Activated B cell treated with CpG ODN at 0.5 μM for 24 hours (primary cell): ENCODE measurements around the gene MYZAP. TPM values are rescaled to one million over a fixed set of nuclear protein-coding genes. Genes with fewer than 3 reads are reported as not detected.

Experiments used
- ATAC-seq: fragments of 200-7000 bp; cut with Tn5 transposase; one replicate; pipeline ENCODE4 v1.10.0; 2021; ENCODE audit warnings: low read depth, mild to moderate bottlenecking, moderate library complexity
- CTCF ChIA-PET: fragments of 350-600 bp; sonication (Branson Sonifier 250); formaldehyde crosslinking; loops from one replicate; lab custom pipeline; 2021; ENCODE audit warnings: antibody characterized with exemption; lab: Charles Lee
- POLR2A ChIA-PET: fragments of 350-600 bp; sonication (Branson Sonifier 250); formaldehyde crosslinking; loops from one replicate; lab custom pipeline; 2021; ENCODE audit warnings: antibody characterized with exemption; lab: Charles Lee
- DNase-seq: peaks from one replicate; pipeline ENCODE4 v3.0.0; 2022
- H3K27ac Mint-ChIP-seq: one replicate; pipeline ENCODE4 v1.8.0; 2020; ENCODE audit warnings: mixed read lengths
- H3K27me3 Mint-ChIP-seq: one replicate; pipeline ENCODE4 v1.8.0; 2021; ENCODE audit warnings: mixed read lengths
- H3K36me3 Mint-ChIP-seq: one replicate; pipeline ENCODE4 v1.8.0; 2021; ENCODE audit warnings: low read depth, mixed read lengths
- H3K4me1 Mint-ChIP-seq: one replicate; pipeline ENCODE4 v1.8.0; 2021; ENCODE audit warnings: mixed read lengths
- H3K4me3 Mint-ChIP-seq: one replicate; pipeline ENCODE4 v1.8.0; 2020; ENCODE audit warnings: mild to moderate bottlenecking, mixed read lengths
- H3K9me3 Mint-ChIP-seq: one replicate; pipeline ENCODE4 v1.8.0; 2020; ENCODE audit warnings: mixed read lengths
- intact Hi-C: fragments of 100-400 bp; cut with micrococcal nuclease; formaldehyde crosslinking; loops from one replicate; pipeline ENCODE4 v1.15.1; 2024
- total RNA-seq: library from RNA; stranded (reverse); gene quantifications from 2 replicates; pipeline ENCODE4 v1.2.3, GENCODE V29; 2022
- TF ChIP-seq, protein P1 (sequence below): fragments of 200-600 bp; IDR thresholded peaks from one replicate; pipeline ENCODE4 v1.8.0; 2022; ENCODE audit warnings: antibody characterized with exemption, mild to moderate bottlenecking

MYZAP gene
- total RNA-seq, 1 donor from 2014 or later, result 1.00 TPM

DNA sequence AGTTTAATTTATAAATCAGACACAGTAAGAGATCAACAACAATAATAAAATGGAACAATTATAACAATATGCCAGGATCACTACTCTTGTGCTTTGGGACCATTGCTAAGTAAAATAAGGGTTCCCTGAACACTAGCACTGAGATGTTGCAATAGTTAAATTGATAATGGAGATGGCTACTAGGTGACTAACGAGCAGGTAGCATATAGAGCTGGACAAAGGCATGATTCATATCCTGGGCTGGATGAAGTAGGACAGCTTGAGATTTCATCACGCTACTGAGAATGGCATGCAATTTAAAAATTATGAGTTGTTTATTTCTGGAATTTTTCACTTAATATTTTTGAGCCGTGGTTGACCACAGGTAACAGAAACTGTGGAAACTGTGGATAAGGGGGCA lies 20.7 kb upstream of the MYZAP start:
- peaks cover 18% of the 10 kb centered on the region for H3K4me1 Mint-ChIP-seq
- H3K27me3 Mint-ChIP-seq, result no peaks in the 10 kb centered on the region
- H3K4me3 Mint-ChIP-seq, result no peak overlapping the region
- no peak overlapping the region for H3K27ac Mint-ChIP-seq
- ChIA-PET POLR2A (no interaction called here), CTCF (interaction anchor here (1.1 kb wide), 1 partner anchor 11 kb away, joined by 3 read pairs; no protein-coding TSS in a partner anchor)
- DNase-seq (no peak), ATAC-seq (no peak)
- no peaks in the 10 kb centered on the region for H3K9me3 Mint-ChIP-seq
- TF ChIP-seq, protein P1, sequence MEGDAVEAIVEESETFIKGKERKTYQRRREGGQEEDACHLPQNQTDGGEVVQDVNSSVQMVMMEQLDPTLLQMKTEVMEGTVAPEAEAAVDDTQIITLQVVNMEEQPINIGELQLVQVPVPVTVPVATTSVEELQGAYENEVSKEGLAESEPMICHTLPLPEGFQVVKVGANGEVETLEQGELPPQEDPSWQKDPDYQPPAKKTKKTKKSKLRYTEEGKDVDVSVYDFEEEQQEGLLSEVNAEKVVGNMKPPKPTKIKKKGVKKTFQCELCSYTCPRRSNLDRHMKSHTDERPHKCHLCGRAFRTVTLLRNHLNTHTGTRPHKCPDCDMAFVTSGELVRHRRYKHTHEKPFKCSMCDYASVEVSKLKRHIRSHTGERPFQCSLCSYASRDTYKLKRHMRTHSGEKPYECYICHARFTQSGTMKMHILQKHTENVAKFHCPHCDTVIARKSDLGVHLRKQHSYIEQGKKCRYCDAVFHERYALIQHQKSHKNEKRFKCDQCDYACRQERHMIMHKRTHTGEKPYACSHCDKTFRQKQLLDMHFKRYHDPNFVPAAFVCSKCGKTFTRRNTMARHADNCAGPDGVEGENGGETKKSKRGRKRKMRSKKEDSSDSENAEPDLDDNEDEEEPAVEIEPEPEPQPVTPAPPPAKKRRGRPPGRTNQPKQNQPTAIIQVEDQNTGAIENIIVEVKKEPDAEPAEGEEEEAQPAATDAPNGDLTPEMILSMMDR, result no peak
- H3K36me3 Mint-ChIP-seq, result no peaks in the 10 kb centered on the region
- intact Hi-C loops, result no loop called here

DNA sequence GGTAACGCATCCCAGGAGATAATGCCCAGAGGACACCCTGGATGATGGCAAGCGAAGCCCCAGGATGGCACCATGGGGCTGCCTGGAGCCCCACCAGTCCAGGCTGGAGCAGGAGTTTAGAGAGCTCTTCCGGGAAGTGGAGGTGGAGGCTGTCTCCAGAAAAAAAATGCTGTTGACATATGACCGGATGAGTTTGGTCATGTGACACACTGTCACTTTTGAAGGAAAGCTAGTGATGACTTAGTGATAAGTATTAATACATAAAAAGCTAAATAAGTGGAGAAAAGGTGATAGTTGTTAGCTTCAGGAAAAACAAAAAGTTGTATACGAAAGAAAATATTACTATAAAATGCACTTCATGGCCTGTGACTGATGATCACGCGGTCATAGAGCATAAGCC lies 20.0 kb upstream of the MYZAP start:
- Mint-ChIP-seq H3K9me3 (no peaks in the 10 kb centered on the region), H3K27ac (no peak overlapping the region), H3K27me3 (no peaks in the 10 kb centered on the region), H3K36me3 (no peaks in the 10 kb centered on the region), H3K4me3 (no peak overlapping the region), H3K4me1 (peaks cover 15% of the 10 kb centered on the region)
- ChIA-PET POLR2A (no interaction called here), CTCF (interaction anchor here (1.1 kb wide), 1 partner anchor 12 kb away, joined by 3 read pairs; no protein-coding TSS in a partner anchor)
- intact Hi-C loops, result no loop called here
- TF ChIP-seq, protein P1, result no peak
- ATAC-seq (no peak), DNase-seq (no peak)

DNA sequence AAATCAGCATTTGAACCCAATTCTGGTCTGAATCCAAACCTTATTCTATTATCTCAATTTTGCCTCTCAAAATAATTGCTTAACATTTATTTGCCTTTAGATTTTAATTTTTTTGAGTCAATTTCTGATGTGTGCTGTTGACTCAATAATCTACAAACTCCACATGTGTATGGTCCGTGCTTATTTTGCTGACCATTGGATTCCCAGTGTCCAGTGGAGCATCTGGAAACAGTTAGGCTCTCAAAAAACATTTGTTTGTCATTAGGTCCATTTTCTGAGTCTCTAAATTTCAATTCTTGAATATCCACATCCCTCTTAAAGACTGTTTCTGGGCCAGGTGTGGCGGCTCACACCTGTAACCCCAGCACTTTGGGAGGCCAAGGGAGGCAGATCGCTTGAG lies 19.2 kb upstream of the MYZAP start:
- intact Hi-C loops, result no loop called here
- DNase-seq, result no peak
- Mint-ChIP-seq H3K27me3 (no peaks in the 10 kb centered on the region), H3K9me3 (no peaks in the 10 kb centered on the region), H3K36me3 (no peaks in the 10 kb centered on the region), H3K4me1 (peaks cover 15% of the 10 kb centered on the region), H3K27ac (no peak overlapping the region), H3K4me3 (no peak overlapping the region)
- TF ChIP-seq, protein P1, result no peak
- ATAC-seq, result no peak
- ChIA-PET CTCF (interaction anchor here (0.7 kb wide), 1 partner anchor 11 kb away, joined by 5 read pairs; no protein-coding TSS in a partner anchor), POLR2A (no interaction called here)

DNA sequence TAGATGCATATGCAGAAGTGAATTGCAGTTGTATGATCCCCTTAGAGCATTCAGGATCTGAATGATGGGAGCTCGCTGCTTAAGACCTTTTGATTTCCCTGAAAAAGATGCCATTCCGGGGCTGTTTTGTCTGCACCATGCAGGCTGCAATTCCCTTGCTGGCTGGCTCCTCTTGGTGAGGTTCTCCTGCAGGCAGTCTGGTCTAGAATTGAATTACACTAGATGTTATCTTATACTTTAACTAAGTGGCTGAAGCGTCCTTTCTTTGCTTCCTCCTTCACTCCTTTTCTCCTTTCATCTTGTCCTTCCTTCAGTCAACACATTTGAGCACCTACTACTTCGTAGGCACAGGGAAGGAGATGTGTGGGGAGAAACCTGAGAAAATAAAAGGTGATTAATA lies 18.6 kb upstream of the MYZAP start:
- ChIA-PET CTCF (no interaction called here), POLR2A (no interaction called here)
- Mint-ChIP-seq H3K27me3 (peaks cover 3% of the 10 kb centered on the region), H3K36me3 (no peaks in the 10 kb centered on the region), H3K4me1 (peaks cover 13% of the 10 kb centered on the region), H3K27ac (no peak overlapping the region), H3K9me3 (no peaks in the 10 kb centered on the region), H3K4me3 (no peak overlapping the region)
- intact Hi-C loops, result no loop called here
- ATAC-seq, result no peak
- TF ChIP-seq, protein P1, result no peak
- no peak for DNase-seq

DNA sequence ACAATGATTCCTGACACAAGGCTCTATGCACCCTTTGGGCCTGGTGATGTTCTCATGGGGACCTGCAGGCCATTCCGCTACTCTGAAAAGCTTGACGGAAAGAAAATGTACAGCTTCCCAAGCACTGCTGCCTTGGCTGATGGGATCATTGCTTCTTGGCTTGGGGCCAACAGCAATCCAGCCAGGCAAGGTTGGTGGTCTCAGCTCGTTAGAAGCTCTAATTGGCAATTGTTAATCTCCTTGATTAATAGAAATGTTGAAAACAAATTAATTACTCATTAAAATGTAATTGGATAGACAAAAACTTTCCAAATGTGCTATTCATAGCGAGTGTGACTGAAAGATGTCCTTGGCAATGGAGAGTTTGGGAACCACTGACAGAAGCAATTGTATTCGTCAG lies 16.3 kb upstream of the MYZAP start:
- POLR2A ChIA-PET, result no interaction called here

More for the DNA sequence above, 16.3 kb upstream of the MYZAP start:
- Mint-ChIP-seq H3K4me1 (no peaks in the 10 kb centered on the region), H3K4me3 (no peak overlapping the region), H3K27ac (no peak overlapping the region), H3K27me3 (peaks cover 18% of the 10 kb centered on the region), H3K36me3 (no peaks in the 10 kb centered on the region), H3K9me3 (no peaks in the 10 kb centered on the region)
- no peak for ATAC-seq
- no peak for DNase-seq
- intact Hi-C loops, result no loop called here
- TF ChIP-seq, protein P1, result no peak
- CTCF ChIA-PET, result no interaction called here
